ENCODE measurements around the gene CXXC1.

CXXC1 gene

DNA sequence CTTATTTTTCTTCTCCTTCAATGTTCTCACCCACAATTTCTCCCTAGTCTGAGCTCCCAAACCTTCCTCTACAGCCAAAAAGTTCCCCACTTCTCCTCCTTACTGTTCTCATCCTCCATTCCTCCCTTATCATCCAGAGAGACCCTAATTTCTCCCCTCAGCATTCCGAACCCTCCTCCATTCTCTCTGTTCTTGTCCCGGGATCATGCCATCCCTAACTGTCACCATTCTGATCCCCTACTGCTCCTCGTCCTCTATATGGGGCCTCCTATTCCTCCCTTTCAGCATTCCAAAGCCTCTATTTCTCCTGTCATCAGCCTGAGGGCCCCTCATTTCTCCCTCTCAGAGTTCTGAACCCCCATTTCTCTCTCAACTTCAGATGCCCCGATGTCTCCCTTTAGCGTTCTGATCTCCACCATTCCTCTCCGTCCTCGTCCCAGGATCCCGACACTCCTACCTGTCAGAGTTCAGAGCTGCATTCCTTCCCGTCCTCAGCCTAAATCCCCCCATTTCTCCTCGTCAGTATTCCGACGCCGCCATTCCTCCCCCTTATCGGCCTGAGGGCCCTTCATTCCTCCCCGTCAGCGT, 6.7 kb downstream of the CXXC1 start:
- peaks cover 8% of the 10 kb centered on the region; the same call in 1 of the 2 replicates for H3K36me3 ChIP-seq (ENCODE audit: low read length)
- no peak for TF ChIP-seq EZH2phosphoT487 (conservative IDR thresholded peaks at IDR 0.05; ENCODE audit: low read length)
- TF ChIP-seq, protein P1, sequence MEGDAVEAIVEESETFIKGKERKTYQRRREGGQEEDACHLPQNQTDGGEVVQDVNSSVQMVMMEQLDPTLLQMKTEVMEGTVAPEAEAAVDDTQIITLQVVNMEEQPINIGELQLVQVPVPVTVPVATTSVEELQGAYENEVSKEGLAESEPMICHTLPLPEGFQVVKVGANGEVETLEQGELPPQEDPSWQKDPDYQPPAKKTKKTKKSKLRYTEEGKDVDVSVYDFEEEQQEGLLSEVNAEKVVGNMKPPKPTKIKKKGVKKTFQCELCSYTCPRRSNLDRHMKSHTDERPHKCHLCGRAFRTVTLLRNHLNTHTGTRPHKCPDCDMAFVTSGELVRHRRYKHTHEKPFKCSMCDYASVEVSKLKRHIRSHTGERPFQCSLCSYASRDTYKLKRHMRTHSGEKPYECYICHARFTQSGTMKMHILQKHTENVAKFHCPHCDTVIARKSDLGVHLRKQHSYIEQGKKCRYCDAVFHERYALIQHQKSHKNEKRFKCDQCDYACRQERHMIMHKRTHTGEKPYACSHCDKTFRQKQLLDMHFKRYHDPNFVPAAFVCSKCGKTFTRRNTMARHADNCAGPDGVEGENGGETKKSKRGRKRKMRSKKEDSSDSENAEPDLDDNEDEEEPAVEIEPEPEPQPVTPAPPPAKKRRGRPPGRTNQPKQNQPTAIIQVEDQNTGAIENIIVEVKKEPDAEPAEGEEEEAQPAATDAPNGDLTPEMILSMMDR (IDR thresholded peaks at IDR 0.05; ENCODE audit: insufficient read depth, low read length, poor library complexity, severe bottlenecking), result no peak
- peak overlapping the region; percentile 97 for H3K4me2 ChIP-seq (ENCODE audit: low read depth, low read length, poor library complexity, severe bottlenecking)
- H3K9me2 ChIP-seq (replicated peaks; ENCODE audit: insufficient read depth, low read length), result no peaks in the 10 kb centered on the region
- peak overlapping the region; percentile 86 for H2AFZ ChIP-seq (ENCODE audit: low read depth, low read length, severe bottlenecking)
- H4K20me1 ChIP-seq (ENCODE audit: low read depth, low read length), result no peaks in the 10 kb centered on the region; the same call in 1 of the 2 replicates
- peak overlapping the region; percentile 99 for H3K4me3 ChIP-seq (ENCODE audit: insufficient read depth, low read length, poor library complexity, severe bottlenecking)
- peaks cover 40% of the 10 kb centered on the region for H3K79me2 ChIP-seq (ENCODE audit: insufficient read depth, low read length)
- H3F3A ChIP-seq (ENCODE audit: insufficient read depth), result 0 out of 2 replicates have a peak, but pooled peaks cover 12% of the 10 kb centered on the region
- H3K9ac ChIP-seq (ENCODE audit: low read length), result peak overlapping the region; percentile 95
- no peaks in the 10 kb centered on the region for H3K27me3 ChIP-seq (ENCODE audit: low read length)
- peak overlapping the region; percentile 82 for H3K27ac ChIP-seq (ENCODE audit: low read depth, low read length)
- H3K9me3 ChIP-seq (ENCODE audit: insufficient read depth, low read length), result no peaks in the 10 kb centered on the region

DNA sequence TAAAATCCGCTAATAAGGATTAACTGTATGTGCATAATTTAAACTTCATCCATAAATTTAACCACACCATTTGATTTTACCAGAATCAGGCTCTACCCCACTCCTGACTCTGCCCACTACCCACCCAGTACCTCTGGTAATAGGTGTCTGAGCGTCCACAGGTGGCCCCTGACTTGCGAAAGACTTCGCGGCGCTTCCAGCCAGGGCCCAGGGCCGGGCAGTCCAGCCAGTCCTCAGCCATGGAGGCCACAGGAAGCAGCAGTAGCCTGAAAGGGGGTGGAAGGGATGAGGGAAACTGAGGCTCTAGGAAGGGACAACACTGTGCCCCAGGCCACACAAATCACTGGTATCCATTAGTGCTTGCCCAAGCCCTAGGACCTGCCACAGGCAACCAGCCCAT, 7.7 kb downstream of the CXXC1 start:
- Histone ChIP-seq H3K4me3 (ENCODE audit: insufficient read depth, low read length, poor library complexity, severe bottlenecking) (no peak overlapping the region), H3K79me2 (ENCODE audit: insufficient read depth, low read length) (peaks cover 36% of the 10 kb centered on the region), H2AFZ (ENCODE audit: low read depth, low read length, severe bottlenecking) (no peak overlapping the region), H3K27ac (ENCODE audit: low read depth, low read length) (no peak overlapping the region), H3F3A (ENCODE audit: insufficient read depth) (0 out of 2 replicates have a peak, but pooled peaks cover 12% of the 10 kb centered on the region), H3K9me3 (ENCODE audit: insufficient read depth, low read length) (no peaks in the 10 kb centered on the region), H3K27me3 (ENCODE audit: low read length) (no peaks in the 10 kb centered on the region), H4K20me1 (ENCODE audit: low read depth, low read length) (no peaks in the 10 kb centered on the region), H3K36me3 (ENCODE audit: low read length) (peaks cover 8% of the 10 kb centered on the region; the same call in 1 of the 2 replicates), H3K9ac (ENCODE audit: low read length) (peak overlapping the region; percentile 95), H3K9me2 (replicated peaks; ENCODE audit: insufficient read depth, low read length) (no peaks in the 10 kb centered on the region), H3K4me2 (ENCODE audit: low read depth, low read length, poor library complexity, severe bottlenecking) (peak overlapping the region; percentile 97)
- TF ChIP-seq, protein P1 (IDR thresholded peaks at IDR 0.05; ENCODE audit: insufficient read depth, low read length, poor library complexity, severe bottlenecking), result no peak
- TF ChIP-seq EZH2phosphoT487 (conservative IDR thresholded peaks at IDR 0.05; ENCODE audit: low read length), result no peak

DNA sequence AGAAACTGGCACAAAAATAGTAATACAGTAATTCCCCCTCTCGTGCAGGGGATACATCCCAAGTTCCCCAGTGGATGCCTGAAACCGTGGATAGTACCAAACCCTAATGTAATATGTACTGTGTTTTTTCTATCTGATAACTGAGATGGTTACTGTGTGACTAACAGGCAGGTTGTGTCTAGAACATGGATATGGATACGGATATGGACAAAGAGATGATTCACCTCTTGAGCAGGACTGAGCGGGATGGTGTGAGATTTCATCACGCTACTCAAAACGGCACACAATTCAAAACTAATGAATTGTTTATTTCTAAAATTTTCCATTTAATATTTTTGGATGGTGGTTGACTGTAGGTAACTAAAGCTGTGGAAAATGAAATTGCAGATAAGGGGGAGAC, 9.6 kb downstream of the CXXC1 start:
- H4K20me1 ChIP-seq (ENCODE audit: low read depth, low read length), result no peaks in the 10 kb centered on the region
- H3K9me2 ChIP-seq (replicated peaks; ENCODE audit: insufficient read depth, low read length), result no peaks in the 10 kb centered on the region
- no peaks in the 10 kb centered on the region for H3K9me3 ChIP-seq (ENCODE audit: insufficient read depth, low read length)
- H3K27ac ChIP-seq (ENCODE audit: low read depth, low read length), result no peak overlapping the region
- H3K4me2 ChIP-seq (ENCODE audit: low read depth, low read length, poor library complexity, severe bottlenecking), result no peak overlapping the region
- peaks cover 8% of the 10 kb centered on the region; the same call in 1 of the 2 replicates for H3K36me3 ChIP-seq (ENCODE audit: low read length)
- TF ChIP-seq EZH2phosphoT487 (conservative IDR thresholded peaks at IDR 0.05; ENCODE audit: low read length), result no peak
- TF ChIP-seq, protein P1 (IDR thresholded peaks at IDR 0.05; ENCODE audit: insufficient read depth, low read length, poor library complexity, severe bottlenecking), result no peak
- H3K79me2 ChIP-seq (ENCODE audit: insufficient read depth, low read length), result peaks cover 36% of the 10 kb centered on the region
- H3K9ac ChIP-seq (ENCODE audit: low read length), result no peak overlapping the region
- no peak overlapping the region for H2AFZ ChIP-seq (ENCODE audit: low read depth, low read length, severe bottlenecking)
- 0 out of 2 replicates have a peak, but pooled peaks cover 6% of the 10 kb centered on the region for H3F3A ChIP-seq (ENCODE audit: insufficient read depth)
- H3K4me3 ChIP-seq (ENCODE audit: insufficient read depth, low read length, poor library complexity, severe bottlenecking), result no peak overlapping the region
- no peaks in the 10 kb centered on the region for H3K27me3 ChIP-seq (ENCODE audit: low read length)

Measured in SU-DHL-6 (cell line).